ENCODE data around the gene EIF4H.
"Not testable (repeated sequence)": the region's sequence is repeated elsewhere in the genome, so short reads cannot be mapped to it uniquely, and the experiment has no call there.

EIF4H gene

DNA sequence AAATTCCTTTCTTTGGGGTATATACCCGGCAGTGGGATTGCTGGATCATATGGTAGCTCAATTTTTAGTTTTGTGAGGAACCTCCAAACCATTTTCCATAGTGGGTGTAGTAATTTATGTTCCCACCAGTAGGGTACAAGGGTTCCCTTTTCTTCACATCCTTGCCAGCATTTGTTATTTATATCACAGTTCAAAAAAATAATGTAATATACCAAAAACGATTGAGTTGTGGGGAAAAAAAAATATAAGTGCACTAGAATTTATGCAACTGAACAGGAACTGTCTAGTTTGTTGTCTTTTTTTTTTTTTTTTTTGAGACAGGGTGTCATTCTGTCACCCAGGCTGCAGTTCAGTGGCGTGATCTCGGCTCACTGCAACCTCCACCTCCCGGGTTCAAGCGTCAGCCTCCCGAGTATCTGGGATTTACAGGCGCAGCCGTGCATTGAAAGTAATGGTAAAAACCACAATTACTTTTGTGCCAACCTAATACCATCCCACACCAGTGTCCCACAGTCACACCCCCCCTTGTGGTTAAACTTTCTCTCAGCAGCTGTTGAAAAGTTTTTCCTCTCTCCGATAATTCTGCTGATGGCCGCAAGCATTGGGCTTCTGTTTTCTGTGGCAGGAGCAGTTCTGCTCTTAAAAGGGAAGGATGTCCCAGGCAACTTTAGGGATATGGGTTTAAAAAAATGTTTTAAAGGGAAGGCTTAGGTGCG lies 28.8 kb downstream of the EIF4H start:
- no peak for DNase-seq

DNA sequence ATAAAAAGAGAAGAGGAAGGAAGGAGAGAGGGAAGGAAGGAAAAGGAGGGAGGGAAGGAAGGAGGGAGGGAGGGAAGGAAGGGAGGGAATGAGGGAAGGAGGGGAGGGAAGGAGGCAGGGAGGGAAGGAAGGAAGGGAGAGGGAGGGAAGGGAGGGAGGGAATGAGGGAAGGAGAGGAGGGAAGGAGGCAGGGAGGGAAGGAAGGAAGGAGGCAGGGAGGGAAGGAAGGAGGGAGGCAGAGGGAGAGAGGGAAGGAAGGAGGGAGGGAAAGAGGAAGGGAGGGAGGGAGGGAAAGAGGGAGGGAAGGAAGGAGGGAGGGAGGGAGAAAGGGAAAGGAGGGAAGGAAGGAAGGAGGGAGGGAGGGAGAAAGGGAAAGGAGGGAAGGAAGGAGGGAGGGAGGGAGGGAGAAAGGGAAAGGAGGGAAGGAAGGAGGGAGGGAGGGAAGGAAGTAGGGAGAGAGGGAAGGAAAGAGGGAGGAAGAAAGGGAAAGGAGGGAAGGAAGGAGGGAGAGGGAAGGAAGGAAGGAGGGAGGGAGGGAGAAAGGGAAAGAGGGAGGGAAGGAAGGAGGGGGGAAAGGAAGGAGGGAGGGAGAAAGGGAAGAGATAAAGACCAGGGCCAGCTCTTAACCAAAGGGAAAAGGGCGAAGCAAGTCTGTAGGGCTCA lies 29.9 kb downstream of the EIF4H start:
- DNase-seq: no peak

DNA sequence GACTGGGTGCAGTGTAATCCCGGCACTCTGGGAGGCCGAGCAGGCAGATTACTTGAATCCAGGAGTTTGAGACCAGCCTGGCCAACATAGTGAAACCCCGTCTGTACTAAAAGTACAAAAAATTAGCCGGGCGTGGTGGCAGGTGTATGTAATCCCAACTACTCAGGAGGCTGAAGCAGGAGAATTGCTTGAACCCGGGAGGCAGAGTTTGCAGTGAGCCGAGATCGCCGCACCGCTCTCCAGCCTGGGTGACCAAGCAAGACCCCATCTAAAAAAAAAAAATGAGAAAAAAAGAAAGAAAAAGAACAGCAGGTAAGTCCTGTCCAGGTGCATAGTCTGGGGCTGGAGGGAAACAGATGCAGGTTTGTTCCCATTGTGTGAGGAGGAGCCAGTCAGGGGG lies 31.9 kb downstream of the EIF4H start:
- not testable (repeated sequence) for DNase-seq

DNA sequence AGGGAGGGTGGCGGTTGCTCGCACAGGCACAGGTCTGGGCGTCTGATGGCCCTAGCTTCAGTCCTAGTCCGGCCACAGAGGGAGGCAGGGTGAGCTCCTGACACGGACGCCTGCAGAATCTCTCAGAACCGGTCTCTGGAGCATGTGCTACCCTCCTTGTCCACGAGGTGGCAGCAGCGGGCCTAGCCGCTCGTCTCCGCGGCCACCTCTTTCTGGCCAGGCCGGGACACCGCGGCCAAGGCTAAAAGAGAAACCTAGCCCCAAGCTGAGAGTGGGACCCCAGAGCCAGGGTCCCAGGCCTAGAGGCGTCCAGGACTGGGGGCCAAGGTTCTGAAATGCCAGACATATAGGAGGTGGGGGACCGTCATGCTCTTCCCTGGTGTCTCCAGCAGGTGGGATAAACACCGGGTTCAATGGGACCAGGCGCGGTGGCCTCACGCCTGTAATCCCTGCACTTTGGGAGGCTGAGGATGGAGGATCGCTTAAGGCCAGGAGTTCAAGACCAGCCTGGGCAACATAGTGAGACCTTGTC lies 32.5 kb downstream of the EIF4H start:
- DNase-seq: peak; percentile 59

DNA sequence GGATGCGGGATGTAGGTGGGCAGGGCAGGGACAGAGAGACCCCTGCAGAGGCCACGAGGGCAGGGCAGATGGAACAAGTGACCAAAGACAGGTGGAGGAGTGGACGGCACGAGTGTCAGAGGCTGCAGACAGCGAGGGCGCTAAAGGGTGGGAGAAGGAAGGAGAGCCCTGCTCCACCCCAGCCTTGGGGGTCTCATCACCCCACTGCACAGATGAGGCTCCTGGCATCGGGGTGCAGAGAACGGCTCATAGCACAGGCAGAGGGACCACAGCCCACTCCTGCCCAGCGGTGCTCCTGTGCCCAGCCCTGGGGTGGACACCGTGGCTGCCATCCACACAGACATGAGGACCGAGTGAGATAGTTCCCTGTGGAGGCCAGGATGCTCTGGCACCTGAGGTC lies 33.4 kb downstream of the EIF4H start:
- DNase-seq: no peak

DNA sequence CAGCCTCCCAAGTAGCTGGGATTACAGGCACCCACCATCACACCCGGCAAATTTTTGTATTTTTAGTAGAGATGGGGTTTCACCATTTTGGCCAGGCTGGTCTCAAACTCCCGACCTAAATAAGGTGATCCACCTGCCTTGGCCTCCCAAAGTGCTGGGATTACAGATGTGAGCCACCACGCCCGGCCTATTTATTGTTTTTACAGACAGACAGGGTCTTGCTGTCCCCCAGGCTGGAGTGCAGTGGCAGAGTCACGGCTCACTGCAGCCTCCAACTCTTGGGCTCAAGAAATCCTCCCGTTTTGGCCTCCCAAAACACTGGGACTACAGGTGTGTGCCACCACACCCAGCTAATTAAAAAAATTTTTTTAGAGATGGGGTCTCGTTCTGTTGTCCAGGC lies 34.1 kb downstream of the EIF4H start:
- not testable (repeated sequence) for DNase-seq

DNA sequence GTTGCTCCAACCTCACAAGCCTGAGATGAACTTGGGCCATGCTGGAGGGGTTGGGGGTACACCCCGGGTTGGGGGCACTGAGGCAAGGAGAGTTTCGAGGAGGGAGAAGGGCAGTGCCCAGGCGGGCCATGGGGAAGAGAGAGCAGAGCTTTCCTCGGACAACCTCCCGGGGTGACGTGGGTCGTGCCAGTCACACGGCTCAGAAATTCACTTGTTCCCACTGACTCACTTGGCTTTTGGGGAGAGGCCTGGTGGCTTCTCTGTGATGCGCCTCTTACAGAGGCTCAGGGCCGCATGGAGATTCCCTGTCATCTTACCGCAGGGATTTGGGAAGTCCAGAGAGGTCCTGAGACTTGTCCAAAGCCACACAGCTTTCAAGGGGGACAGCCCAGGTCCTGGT lies 38.5 kb downstream of the EIF4H start:
- DNase-seq: no peak

DNA sequence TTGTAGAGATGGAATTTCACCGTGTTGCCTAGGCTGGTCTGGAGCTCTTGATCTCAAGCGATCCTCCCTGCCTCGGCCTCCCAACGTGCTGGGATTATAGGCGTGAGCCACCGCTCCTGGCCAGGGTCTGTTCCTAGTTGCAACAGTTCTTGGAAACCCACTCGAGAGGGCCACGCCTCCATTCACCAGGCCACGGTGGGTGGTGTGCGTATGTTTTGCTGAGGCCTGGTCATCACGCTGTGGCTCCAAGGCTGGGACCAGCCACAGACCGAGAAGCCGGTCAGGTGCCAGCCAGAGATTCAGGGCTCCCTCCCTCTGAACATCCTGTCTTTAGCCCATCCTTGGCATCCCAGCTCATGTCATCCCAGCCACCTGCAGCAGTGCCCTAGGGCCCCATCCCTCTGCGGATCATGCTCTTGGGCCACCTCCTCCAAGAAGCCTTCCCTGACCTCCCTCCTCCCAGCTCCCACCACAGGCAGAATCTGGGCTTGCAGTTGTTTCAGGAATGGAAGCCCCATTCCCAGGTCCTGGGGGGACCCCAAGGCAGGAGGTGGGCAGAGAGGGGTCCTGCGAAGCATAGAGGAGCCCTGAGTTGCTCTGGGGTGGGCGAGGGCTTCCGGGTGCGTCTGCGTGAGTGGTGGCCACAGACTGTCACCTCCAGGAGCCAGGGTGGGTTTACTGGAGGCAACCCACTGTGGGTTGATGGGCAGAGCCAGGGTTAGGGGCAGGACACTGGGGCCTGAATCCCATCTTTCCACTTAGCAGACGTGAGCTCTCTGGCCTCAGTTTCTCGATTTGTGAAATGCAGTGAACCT lies 40.9 kb downstream of the EIF4H start:
- no peak for DNase-seq

DNA sequence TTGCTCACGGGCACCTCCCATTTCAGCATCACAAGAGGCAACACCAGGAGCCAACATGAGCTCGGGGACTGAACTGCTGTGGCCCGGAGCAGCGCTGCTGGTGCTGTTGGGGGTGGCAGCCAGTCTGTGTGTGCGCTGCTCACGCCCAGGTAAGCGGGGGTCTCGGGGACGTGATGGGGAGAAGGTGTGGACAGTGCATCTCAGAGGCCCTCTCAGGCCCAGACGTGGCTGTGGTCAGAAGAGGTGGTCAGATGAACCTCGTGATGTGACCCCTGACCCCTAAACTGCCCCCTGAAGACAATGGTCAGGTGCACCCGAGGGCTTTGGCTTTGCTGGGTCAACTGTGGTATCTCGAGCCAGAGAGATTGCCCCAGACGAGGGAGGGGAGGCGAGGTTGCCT lies 41.8 kb downstream of the EIF4H start:
- no peak for DNase-seq

DNA sequence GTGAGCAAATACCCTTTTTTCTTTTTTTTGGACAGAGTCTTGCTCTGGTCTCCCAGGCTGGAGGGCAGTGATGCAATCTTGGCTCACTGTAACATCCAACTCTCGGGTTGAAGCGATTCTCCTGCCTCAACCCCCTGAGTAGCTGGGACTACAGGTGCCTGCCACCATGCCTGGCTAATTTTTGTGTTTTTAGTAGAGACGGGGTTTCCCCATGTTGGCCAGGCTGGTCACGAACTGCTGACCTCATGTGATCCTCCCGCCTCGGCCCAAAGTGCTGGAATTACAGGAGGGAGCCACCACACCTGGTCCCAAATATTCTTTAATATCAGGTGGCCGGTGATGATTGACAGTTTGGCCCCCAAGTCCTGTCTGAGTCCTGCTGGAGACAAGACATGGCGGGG lies 42.2 kb downstream of the EIF4H start:
- DNase-seq: no peak

DNA sequence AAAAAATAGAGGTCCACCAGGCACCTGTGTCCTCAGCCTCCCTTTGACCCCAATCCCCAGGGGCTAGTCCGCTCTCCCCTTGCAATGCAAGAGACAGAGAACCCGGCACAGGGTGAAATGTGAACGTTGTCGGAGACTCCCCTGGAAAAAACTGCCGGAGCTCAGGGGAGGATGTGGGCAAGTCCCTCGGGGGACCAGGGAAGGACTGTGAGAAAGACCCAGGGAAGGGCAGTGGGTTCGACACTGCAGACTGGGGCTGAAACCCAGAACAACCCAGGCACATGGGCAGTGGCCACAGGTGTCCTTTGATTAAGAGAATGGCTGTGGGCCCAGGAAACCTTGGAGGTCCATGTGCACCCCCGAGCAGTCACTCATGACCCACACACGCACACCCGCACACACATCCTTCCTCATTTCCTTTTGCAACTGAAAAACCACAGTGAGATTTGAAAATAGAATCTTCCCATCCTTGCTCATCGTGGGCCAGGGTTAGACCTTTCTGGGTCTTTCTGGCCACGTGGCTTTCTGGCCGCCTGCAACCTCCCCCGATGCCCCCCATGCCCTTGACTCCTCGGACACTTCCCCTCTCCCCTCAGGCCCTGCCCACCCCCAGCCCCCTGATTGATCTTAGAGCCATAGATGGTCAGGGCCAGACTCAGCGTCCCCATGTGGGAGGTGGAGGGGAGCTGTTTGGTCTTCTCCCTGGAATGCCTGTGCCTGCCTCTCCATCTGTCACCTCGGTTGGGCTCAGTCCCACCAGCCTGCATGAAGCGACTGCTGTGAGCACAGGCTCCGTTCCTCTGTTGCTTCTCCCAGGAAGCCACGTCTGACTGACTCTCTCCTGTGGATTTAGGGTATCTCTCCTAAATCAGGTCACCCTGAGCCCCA lies 43.5 kb downstream of the EIF4H start:
- no peak for DNase-seq

DNA sequence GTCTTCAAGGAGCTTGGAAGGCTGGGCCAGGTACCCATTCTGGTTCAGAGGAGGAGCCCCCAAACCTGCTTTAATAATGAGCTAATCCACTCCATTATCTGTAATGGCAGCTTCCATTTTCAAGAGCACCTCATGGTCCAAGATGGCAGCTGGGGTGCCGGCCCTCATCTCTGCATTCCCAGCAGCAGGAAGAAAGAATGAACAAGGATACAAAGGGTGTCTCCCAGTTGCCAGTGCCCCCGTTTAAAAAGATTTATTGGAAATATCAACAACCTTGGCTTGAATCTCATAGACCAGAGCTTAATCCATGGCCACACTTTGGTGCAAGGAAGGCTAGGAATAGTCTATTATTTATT lies 44.2 kb downstream of the EIF4H start:
- DNase-seq: no peak

DNA sequence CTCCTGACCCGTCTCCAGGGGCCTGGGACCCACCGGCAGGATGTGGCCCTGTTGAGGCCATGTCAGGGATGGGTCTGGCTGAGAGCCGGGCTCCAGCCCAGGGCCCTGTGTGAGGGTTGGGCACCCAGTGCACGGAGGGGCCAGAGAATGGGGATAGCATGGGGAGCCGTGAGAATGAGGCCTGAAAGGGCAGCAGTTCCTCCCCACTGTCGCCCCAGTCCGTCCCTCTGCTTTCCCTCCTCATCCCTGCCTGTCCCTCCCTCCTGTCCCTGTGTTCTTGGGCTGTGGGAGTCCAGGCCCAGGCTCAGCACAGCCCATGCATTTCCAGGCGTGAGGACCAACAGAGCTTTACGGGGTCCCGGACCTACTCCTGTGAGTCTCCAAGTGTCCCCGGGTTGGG lies 45.3 kb downstream of the EIF4H start:
- no peak for DNase-seq

DNA sequence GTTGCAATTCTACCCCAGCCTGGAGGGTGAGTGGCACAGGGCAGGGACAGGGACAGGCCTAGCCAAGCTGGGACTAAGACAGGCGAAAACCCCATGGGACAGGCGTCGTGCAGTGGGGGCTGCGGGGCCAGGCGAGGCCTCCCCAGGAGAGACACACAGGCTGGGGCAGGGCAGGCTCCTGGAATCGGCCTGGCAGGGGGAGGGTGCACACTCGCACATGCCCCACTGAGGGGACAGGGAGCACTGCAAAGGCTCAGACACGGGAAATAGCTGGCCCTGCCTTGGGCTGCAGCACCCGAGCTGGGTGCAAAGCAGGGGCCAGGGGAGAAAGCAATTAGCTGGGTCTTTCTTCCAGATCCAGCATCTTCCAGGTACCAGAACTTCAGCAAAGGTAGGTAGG lies 46.1 kb downstream of the EIF4H start:
- DNase-seq: no peak

DNA sequence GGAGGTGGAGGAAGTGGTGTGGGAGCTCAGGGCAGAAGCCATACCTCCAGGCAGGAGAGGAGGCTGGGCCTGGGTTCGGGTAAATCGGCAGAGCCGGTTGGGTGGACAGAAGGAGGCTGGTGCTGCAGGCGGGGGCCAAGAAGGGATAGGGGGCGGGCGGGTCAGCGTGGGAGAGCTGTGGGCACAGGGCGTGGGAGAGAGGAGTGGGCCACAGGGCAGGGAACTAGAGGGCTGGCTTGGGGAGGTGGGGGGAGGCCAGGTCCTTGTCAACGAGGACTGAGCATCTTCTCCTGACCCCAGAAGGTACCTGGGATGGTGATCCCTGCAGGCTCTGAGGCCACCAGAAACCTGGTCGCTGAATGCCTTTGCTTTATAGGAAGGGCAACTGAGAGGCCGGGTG lies 47.6 kb downstream of the EIF4H start:
- DNase-seq: no peak

DNA sequence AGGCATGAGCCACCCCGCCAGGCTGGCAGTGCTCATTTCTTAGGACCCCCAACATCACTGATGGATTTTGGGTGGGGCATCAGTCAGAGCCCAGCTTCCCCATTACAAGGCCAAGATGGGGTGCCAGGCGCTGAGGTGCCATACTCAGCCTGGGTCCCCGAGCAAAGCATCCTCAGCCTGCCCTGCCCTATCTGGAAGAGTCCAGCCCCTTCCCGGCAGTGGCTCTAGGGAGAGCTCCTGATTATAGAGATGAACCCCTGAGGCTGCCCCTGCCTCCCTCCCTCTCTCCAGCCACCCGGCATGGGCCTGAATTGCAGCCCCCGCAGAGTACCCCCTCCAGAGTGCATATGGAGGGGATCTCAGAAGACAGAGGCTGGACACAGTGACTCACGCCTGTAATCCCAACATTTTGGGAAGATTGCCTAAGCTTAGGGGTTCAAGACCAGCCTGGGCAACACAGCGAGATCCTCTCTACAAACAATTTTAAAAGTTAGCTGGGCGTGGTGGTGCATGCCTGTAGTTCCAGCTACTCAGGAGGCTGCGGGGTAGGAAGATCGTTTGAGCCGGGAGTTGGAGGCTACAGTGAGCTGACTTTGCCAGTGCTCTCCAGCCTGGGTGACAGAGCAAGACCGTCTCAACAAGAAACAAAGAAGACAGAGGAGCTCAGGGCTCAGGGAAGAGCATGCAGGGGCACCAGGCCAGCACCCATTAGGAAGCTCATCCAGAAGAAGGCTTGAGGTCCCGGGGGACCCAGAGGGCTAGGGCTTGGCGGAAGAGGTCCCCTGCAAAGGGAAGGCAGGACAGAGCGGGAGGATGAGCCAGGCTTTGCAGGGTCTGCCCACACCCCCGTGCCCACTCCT lies 48.9 kb downstream of the EIF4H start:
- no peak for DNase-seq

DNA sequence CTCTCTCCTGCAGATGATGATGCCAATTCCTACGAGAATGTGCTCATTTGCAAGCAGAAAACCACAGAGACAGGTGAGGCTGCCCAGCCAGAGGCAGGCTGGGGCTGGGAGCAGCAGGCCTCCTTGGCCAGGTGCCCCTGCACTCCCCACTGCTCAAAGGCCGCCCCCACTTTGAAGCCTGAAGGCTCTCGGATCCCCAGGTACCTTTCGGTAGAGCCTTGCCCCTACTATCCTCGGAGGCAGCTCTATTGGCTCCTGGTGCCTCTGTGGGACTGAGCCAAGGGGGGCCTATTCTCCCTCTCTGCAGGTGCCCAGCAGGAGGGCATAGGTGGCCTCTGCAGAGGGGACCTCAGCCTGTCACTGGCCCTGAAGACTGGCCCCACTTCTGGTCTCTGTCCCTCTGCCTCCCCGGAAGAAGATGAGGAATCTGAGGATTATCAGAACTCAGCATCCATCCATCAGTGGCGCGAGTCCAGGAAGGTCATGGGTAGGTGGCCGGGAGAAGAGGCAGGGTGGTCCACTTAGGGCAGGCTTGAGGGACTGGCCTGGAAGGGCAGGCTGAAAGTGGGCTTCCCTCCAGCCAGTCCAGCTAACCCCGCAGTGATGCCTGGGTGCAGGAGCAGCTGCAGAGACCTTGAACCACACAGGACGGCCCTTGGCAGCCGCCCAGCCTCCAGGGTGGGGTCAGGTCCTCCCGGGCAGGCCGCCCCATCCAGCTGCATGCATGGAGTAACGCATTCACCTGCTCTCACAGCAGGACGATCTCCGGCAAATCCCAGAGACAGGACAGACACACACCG lies 49.8 kb downstream of the EIF4H start:
- DNase-seq: no peak

DNA sequence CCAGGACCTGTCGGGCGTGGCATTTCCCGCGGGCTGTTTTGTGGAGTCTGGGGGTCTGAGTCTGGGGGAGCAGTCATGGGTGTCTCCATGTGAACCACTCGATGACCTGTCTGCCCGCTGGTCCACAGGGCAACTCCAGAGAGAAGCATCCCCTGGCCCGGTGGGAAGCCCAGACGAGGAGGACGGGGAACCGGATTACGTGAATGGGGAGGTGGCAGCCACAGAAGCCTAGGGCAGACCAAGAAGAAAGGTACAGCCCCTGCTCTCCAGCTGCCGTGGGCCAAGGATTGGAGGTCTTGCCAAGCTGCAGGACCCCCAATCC lies 50.3 kb downstream of the EIF4H start:
- DNase-seq: no peak

DNA sequence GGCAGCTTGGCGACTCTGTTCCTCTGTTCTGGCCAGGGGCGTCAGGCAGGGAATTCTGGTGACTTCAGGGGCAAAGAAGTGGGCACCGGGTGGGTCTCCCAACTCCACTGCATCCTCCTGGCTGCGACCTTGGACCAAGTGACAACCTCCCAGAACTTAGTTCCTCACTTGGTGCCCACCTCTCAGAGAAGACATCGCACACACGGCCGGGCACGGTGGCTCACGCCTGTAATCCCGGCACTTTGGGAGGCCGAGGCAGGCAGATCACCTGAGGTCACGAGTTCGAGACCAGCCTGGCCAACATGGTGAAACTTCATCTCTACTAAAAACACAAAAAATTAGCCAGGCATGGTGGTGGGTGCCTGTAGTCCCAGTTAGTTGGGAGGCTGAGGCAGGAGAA lies 50.8 kb downstream of the EIF4H start:
- DNase-seq: not testable (repeated sequence)

DNA sequence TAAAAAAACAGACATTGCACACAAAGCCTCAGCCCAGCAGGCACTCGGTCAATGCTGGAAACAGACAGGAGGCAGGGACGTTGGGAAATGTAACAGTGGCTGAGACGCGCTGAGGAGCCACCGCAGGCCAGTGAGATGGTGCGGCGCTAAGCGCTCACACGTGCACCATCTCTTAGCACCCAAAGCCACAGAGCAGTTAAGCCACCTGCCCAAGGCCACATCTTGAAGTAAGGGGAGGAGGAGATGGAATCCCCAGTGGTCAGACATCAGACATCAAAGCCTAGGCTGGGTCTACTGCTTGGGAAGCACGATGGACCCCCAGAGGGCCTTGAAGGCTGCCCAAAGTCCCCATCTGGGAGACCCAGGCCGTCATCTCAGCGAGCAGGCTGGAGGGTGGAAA lies 51.2 kb downstream of the EIF4H start:
- DNase-seq: no peak

DNA sequence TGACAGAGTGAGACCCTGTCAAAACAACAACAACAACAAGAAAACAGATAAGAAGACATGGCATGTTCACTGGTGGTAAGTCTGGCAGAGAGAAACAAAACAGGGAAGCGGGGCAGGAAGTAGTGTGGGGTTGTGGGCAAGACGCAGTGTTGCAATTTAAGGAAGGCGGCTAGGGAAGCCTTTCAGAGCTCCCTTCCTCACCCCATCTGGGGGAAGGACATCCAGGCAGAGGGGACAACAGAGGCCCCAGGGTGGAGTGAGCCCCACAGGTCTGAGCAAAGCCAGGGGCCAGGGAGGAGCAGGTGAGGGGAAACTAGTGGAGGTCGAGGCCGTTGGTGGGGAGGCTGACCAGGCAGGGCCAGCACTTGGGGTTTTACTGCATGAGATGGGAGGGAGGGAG lies 52.5 kb downstream of the EIF4H start:
- no peak for DNase-seq

All from NCI-H1092 (cell line).